Activated T-cell treated with anti-CD3 and anti-CD28 coated beads, Interleukin-2, amount 50 U/mL, for 1 hour (primary cell): ENCODE results near the gene ANTXR1.

Source experiments
- DNase-seq: peaks from one replicate; pipeline ENCODE4 v3.0.0-alpha.2; 2020

ANTXR1 gene

GRCh38 chr2:69077252-69077950 is 64.4 kb downstream of the ANTXR1 start:
- DNase-seq: no peak

DNA sequence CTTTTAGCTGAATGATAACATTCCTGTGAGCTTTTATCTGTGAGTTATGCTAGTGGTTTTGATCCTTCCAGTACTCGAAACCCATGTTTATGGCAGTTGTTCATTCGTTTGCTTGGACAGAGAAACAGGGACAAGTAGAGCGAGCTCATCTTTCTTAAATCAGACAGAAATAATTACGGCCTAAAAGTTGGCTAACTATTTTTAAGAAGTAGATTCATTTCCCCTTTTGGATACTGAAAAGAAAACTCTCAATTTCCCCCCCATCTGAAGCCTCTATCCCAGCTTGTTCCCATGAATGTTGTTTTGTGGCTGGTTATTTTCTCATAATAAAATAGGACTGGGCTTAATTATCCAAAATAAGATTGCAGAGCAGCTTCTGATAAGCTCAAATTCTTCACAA is 67.1 kb downstream of the ANTXR1 start:
- no peak for DNase-seq

- no peak for DNase-seq
Observed at GRCh38 chr2:69081001-69081580, 68.1 kb downstream of the ANTXR1 start.

GRCh38 chr2:69081757-69082156 is 68.8 kb downstream of the ANTXR1 start:
- no peak for DNase-seq

- DNase-seq: no peak
Observed at GRCh38 chr2:69082430-69082997, 69.5 kb downstream of the ANTXR1 start.

GRCh38 chr2:69083235-69083748 is 70.3 kb downstream of the ANTXR1 start:
- DNase-seq: no peak

- DNase-seq: no peak
Observed at GRCh38 chr2:69084492-69084891, 71.5 kb downstream of the ANTXR1 start.

- no peak for DNase-seq
Observed at GRCh38 chr2:69086466-69086865, 73.5 kb downstream of the ANTXR1 start.

DNA sequence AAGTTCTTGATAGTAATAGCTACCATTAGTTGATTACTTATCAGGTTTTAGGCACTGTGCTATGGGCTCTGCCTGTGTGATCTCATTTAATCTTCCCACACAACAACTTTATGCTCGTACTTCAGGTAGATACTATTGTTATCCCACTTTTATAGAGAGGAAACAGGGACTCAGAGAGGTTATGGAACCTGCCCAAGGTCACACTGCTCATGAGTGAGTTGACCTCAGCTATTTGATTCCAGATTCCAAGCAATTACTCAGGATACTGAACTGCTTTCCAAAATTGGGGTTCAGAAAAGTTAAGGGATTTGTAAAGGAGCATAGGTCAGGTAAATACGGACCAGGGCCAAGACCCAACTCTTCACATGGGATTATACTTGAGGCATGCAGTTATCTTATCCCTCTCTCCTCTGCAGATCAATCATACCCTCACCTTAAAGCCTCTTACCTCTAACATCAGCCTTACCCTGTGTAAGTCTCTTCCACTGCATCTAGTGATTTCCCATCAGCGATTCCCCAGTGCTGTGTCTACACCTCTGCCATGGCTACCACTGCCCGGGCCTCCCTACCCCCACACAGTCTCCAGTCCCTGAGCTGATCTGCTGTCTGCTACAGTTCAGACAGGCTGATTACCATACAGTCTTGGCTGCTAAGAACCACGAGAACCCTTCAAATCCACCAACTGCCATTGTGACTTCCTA is 74.4 kb downstream of the ANTXR1 start:
- DNase-seq: no peak

DNA sequence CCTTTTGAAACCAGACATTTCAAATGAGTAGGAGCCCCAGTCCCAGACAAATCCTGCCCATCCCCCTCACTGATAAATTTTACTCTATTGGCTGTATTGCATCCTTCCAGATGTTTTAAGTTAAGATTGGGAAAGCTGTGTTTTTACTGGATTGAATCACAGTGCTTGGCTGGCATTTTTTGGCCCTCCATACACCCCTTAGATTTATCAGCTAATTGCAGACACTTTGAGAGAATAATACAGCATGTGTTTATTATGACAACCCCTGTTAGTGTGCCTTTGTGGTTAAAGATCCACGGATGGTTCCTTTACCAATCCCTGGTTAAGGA is 74.9 kb downstream of the ANTXR1 start:
- no peak for DNase-seq

DNA sequence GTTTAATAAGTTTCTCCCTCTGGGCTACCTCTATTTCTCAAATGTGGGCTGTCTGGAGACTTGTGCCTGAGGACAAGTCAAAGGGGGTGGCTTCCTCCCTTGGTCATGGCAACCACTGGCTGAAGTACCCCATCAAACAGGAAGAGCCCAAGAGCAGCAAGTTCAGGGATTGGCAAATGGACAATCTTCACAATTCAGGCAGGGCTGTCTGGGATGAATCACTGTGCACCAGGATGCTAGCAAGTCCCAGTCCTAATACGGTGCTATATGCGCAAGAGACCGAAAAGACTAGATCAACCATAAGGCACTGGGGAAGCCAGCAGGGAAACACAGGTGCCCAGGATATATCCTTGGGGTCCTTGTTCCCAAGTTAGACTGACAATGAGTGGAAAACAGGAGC is 75.5 kb downstream of the ANTXR1 start:
- DNase-seq: no peak

- DNase-seq: no peak
Observed at GRCh38 chr2:69089266-69089665, 76.3 kb downstream of the ANTXR1 start.

- no peak for DNase-seq
Observed at GRCh38 chr2:69089998-69090397, 77.0 kb downstream of the ANTXR1 start.

GRCh38 chr2:69090820-69091219 is 77.8 kb downstream of the ANTXR1 start:
- no peak for DNase-seq

DNA sequence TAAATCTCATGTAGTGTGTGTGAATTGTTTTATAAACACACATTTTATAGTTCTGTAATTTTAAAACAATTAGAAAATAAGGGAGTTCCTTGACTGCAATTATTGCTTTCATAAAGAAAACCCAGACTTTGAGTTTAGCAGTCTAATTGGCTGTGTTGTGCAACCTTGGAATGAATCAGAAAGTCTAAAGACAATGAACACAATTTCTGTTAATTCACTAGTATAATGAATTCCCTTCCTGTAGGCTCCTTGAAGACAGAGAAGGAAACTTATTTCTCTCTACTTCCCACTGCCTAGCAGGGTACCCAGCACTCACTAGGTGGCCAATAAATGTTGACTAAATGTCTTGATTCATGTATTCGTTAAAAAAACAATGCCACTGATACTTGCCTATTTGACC is 79.9 kb downstream of the ANTXR1 start:
- DNase-seq: no peak

- DNase-seq: no peak
Observed at GRCh38 chr2:69095305-69095704, 82.3 kb downstream of the ANTXR1 start.

GRCh38 chr2:69096326-69097095 is 83.5 kb downstream of the ANTXR1 start:
- DNase-seq: no peak

- no peak for DNase-seq
Observed at GRCh38 chr2:69097148-69097610, 84.2 kb downstream of the ANTXR1 start.

GRCh38 chr2:69097891-69098655 is 85.1 kb downstream of the ANTXR1 start:
- no peak for DNase-seq

GRCh38 chr2:69099541-69099940 is 86.6 kb downstream of the ANTXR1 start:
- DNase-seq: no peak

DNA sequence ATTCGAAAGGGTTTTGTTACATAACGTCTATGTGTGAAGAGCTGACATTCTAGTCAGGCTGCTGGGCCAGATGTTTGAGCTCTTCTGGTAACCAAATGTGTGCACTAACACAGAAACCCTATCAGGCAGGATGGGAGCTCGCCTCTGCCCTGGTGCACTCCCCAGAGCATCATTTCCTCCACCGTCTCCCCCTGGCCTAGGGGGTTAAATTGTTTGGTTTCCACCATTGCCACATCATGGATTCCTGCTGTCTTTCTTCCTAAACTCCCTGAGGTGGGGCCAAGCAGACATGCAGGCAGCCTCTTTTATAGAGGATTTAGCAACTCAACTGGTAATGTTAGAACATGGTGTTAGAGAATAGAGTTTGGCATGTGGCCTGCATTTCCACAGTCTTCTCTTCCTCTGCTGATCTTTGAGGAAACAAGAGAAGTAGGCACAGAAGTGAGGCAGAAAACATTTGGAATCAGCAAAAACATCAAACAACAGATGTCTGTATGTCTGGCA is 87.3 kb downstream of the ANTXR1 start:
- no peak for DNase-seq

- no peak for DNase-seq
Observed at GRCh38 chr2:69102041-69102593, 89.1 kb downstream of the ANTXR1 start.
